Measurements from ENCODE around the gene CXCL12. TPM values are rescaled to one million over a fixed set of nuclear protein-coding genes. Genes with fewer than 3 reads are reported as not detected.

The CXCL12 gene
- total RNA-seq, 2 donors from 2014 or later: 0.91 to 13.5 TPM

- Histone ChIP-seq H3K36me3 (ENCODE audit: control insufficient read depth, insufficient read depth, low read length) (no peaks in the 10 kb centered on the region), H3K9me3 (ENCODE audit: control insufficient read depth, low read length) (no peaks in the 10 kb centered on the region), H3K27me3 (ENCODE audit: control insufficient read depth, insufficient read depth, low read length, poor library complexity, severe bottlenecking) (no peaks in the 10 kb centered on the region), H3K4me3 (ENCODE audit: low read length) (no peak overlapping the region), H3K4me1 (ENCODE audit: control insufficient read depth, insufficient read depth, low read length) (peaks cover 6% of the 10 kb centered on the region), H3K9ac (ENCODE audit: extremely low read depth, low read length, poor library complexity, severe bottlenecking) (no peak overlapping the region), H3K27ac (ENCODE audit: low read depth, low read length) (no peak overlapping the region)
- peaks cover 18% of the 10 kb centered on the region for H3K4me1 Mint-ChIP-seq
- H3K9me3 Mint-ChIP-seq: no peaks in the 10 kb centered on the region
- TF ChIP-seq, protein P1, sequence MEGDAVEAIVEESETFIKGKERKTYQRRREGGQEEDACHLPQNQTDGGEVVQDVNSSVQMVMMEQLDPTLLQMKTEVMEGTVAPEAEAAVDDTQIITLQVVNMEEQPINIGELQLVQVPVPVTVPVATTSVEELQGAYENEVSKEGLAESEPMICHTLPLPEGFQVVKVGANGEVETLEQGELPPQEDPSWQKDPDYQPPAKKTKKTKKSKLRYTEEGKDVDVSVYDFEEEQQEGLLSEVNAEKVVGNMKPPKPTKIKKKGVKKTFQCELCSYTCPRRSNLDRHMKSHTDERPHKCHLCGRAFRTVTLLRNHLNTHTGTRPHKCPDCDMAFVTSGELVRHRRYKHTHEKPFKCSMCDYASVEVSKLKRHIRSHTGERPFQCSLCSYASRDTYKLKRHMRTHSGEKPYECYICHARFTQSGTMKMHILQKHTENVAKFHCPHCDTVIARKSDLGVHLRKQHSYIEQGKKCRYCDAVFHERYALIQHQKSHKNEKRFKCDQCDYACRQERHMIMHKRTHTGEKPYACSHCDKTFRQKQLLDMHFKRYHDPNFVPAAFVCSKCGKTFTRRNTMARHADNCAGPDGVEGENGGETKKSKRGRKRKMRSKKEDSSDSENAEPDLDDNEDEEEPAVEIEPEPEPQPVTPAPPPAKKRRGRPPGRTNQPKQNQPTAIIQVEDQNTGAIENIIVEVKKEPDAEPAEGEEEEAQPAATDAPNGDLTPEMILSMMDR (conservative IDR thresholded peaks at IDR 0.05): peak; percentile 24
- H3K27ac Mint-ChIP-seq: peak overlapping the region; percentile 74
- no peaks in the 10 kb centered on the region for H3K27me3 Mint-ChIP-seq (ENCODE audit: insufficient read depth)
- H3K36me3 Mint-ChIP-seq (ENCODE audit: low read depth): peaks cover 2% of the 10 kb centered on the region
- peak; percentile 87 for DNase-seq
- WGBS, 2 experiments (ENCODE audit: insufficient coverage in 1 of 2, insufficient read length in 1 of 2): 21 to 30% methylated on average over 7 to 10 of the region's 10 CpGs
- peak overlapping the region; percentile 9 for H3K4me3 Mint-ChIP-seq
These were observed 14.1 kb downstream of the CXCL12 start for GRCh38 chr10:44370731-44371248.

GRCh38 chr10:44369854-44370253 is 15.0 kb downstream of the CXCL12 start:
- no peaks in the 10 kb centered on the region for H3K36me3 ChIP-seq (ENCODE audit: control insufficient read depth, insufficient read depth, low read length)
- Mint-ChIP-seq H3K36me3 (ENCODE audit: low read depth) (peaks cover 2% of the 10 kb centered on the region), H3K27ac (no peak overlapping the region), H3K27me3 (ENCODE audit: insufficient read depth) (no peaks in the 10 kb centered on the region), H3K4me3 (no peak overlapping the region), H3K9me3 (no peaks in the 10 kb centered on the region), H3K4me1 (peaks cover 18% of the 10 kb centered on the region)
- no peak overlapping the region for H3K27ac ChIP-seq (ENCODE audit: low read depth, low read length)
- H3K9me3 ChIP-seq (ENCODE audit: control insufficient read depth, low read length): no peaks in the 10 kb centered on the region
- H3K4me3 ChIP-seq (ENCODE audit: low read length): no peak overlapping the region
- peaks cover 6% of the 10 kb centered on the region for H3K4me1 ChIP-seq (ENCODE audit: control insufficient read depth, insufficient read depth, low read length)
- no peak overlapping the region for H3K9ac ChIP-seq (ENCODE audit: extremely low read depth, low read length, poor library complexity, severe bottlenecking)
- TF ChIP-seq, protein P1 (conservative IDR thresholded peaks at IDR 0.05): no peak
- 94% methylated on average over 1 of the region's 1 CpG; no CpG with 5 or more reads in 1 of the 2 experiments for WGBS, 2 experiments (ENCODE audit: insufficient coverage in 1 of 2, insufficient read length in 1 of 2)
- no peaks in the 10 kb centered on the region for H3K27me3 ChIP-seq (ENCODE audit: control insufficient read depth, insufficient read depth, low read length, poor library complexity, severe bottlenecking)
- no peak for DNase-seq

- Histone ChIP-seq H3K27me3 (ENCODE audit: control insufficient read depth, insufficient read depth, low read length, poor library complexity, severe bottlenecking) (no peaks in the 10 kb centered on the region), H3K9me3 (ENCODE audit: control insufficient read depth, low read length) (no peaks in the 10 kb centered on the region), H3K4me1 (ENCODE audit: control insufficient read depth, insufficient read depth, low read length) (peaks cover 6% of the 10 kb centered on the region), H3K9ac (ENCODE audit: extremely low read depth, low read length, poor library complexity, severe bottlenecking) (no peak overlapping the region), H3K36me3 (ENCODE audit: control insufficient read depth, insufficient read depth, low read length) (no peaks in the 10 kb centered on the region), H3K27ac (ENCODE audit: low read depth, low read length) (no peak overlapping the region), H3K4me3 (ENCODE audit: low read length) (no peak overlapping the region)
- H3K27me3 Mint-ChIP-seq (ENCODE audit: insufficient read depth): no peaks in the 10 kb centered on the region
- H3K36me3 Mint-ChIP-seq (ENCODE audit: low read depth): peaks cover 2% of the 10 kb centered on the region
- DNase-seq: no peak
- no peak overlapping the region for H3K4me3 Mint-ChIP-seq
- no peaks in the 10 kb centered on the region for H3K9me3 Mint-ChIP-seq
- TF ChIP-seq, protein P1 (conservative IDR thresholded peaks at IDR 0.05): no peak
- WGBS, 2 experiments (ENCODE audit: insufficient coverage in 1 of 2, insufficient read length in 1 of 2): 93 to 100% methylated on average over 4 to 6 of the region's 6 CpGs
- no peak overlapping the region for H3K27ac Mint-ChIP-seq
- peaks cover 18% of the 10 kb centered on the region for H3K4me1 Mint-ChIP-seq
These were observed 15.6 kb downstream of the CXCL12 start for GRCh38 chr10:44369296-44369695.

Data from endodermal cell (in vitro differentiated cells).